Fibroblast of lung (primary cell): ENCODE results near the gene ZBTB34.

Source experiments
- CTCF ChIP-seq, 2 donors: IDR thresholded peaks in 1 of 2; conservative IDR thresholded peaks in 1 of 2; 1 replicate in 1 of 2; 2 replicates in 1 of 2; pipeline ENCODE4 v1.5.1; 2011 to 2012; ENCODE audit warnings: low read length in 2 of 2, control low read depth in 1 of 2, inconsistent platforms in 1 of 2, low read depth in 1 of 2, mild to moderate bottlenecking in 1 of 2
- EZH2 ChIP-seq: IDR thresholded peaks from 2 replicates; pipeline ENCODE4 v1.5.1; 2012; ENCODE audit warnings: low read length, control low read depth, mild to moderate bottlenecking; ENCODE audit errors: missing control alignments

- TF ChIP-seq EZH2 (no peak), CTCF (conservative IDR thresholded peaks at IDR 0.05 in 1 of 2, IDR thresholded peaks at IDR 0.05 in 1 of 2; ENCODE audit: low read depth in 1 of 2, low read length in 2 of 2) (no peak)
Observed at GRCh38 chr9:126882746-126883145, 22.3 kb downstream of the ZBTB34 start.
